HepG2 (cell line): ENCODE measurements around the gene P2RX3. TPM values are rescaled to one million over a fixed set of nuclear protein-coding genes. Genes with fewer than 3 reads are reported as not detected.
A peak's percentile ranks its signal among the peaks of the same experiment; 100 is the strongest.

Source experiments
- CBX1 ChIP-seq: IDR thresholded peaks from one replicate; pipeline ENCODE4 v1.6.1; 2016; ENCODE audit warnings: antibody characterized with exemption, low read depth
- CENPX ChIP-seq: sonication (generic); formaldehyde crosslinking; IDR thresholded peaks from 2 replicates; pipeline ENCODE4 v1.9.0; 2021; ENCODE audit warnings: mild to moderate bottlenecking, missing genetic modification reagents, moderate library complexity
- CREB1 ChIP-seq, 2 experiments: fragments of 450-650 bp in 1 of 2; IDR thresholded peaks; 2 replicates each; pipeline ENCODE4 v1.6.1; 2016 to 2017; ENCODE audit warnings: control low read depth in 1 of 2, mild to moderate bottlenecking in 1 of 2, missing compliant biosample characterization in 1 of 2, missing genetic modification characterization in 1 of 2
- DRAP1 ChIP-seq: IDR thresholded peaks from 2 replicates; pipeline ENCODE4 v1.6.1; 2016; ENCODE audit warnings: missing genetic modification reagents, missing compliant biosample characterization
- HMG20B ChIP-seq: conservative IDR thresholded peaks from 2 replicates; pipeline ENCODE4 v1.6.1; 2016; ENCODE audit warnings: missing genetic modification reagents, missing compliant biosample characterization
- KDM3A ChIP-seq: IDR thresholded peaks from 2 replicates; pipeline ENCODE4 v1.6.1; 2018; ENCODE audit warnings: low read depth, missing compliant biosample characterization
- PHF5A ChIP-seq: IDR thresholded peaks from one replicate; pipeline ENCODE4 v1.6.1; 2018; ENCODE audit warnings: low read depth, missing genetic modification reagents; ENCODE audit not compliant: unreplicated experiment
- RARA ChIP-seq: IDR thresholded peaks from 2 replicates; pipeline ENCODE4 v1.6.1; 2016; ENCODE audit warnings: missing genetic modification reagents, missing compliant biosample characterization
- RCOR2 ChIP-seq: IDR thresholded peaks from 2 replicates; pipeline ENCODE4 v1.6.1; 2016; ENCODE audit warnings: missing biosample characterization, missing genetic modification reagents
- SNRNP70 ChIP-seq: fragments of 200-400 bp; formaldehyde crosslinking; IDR thresholded peaks from 2 replicates; pipeline ENCODE4 v1.6.1; 2017; ENCODE audit warnings: mild to moderate bottlenecking, low read depth, low read length, moderate library complexity
- TBX3 ChIP-seq: fragments of 450-650 bp; IDR thresholded peaks from 2 replicates; pipeline ENCODE4 v1.6.1; 2017; ENCODE audit warnings: antibody characterized with exemption, mild to moderate bottlenecking, inconsistent platforms, borderline replicate concordance
- THAP9 ChIP-seq: sonication (generic); formaldehyde crosslinking; IDR thresholded peaks from 2 replicates; pipeline ENCODE4; 2020; ENCODE audit warnings: missing genetic modification reagents, mild to moderate bottlenecking, borderline replicate concordance
- TMF1 ChIP-seq: sonication (generic); formaldehyde crosslinking; IDR thresholded peaks from 2 replicates; pipeline ENCODE4 v1.8.1; 2022; ENCODE audit warnings: low read depth, missing genetic modification reagents
- ZNF451 ChIP-seq: sonication (generic); formaldehyde crosslinking; IDR thresholded peaks from 2 replicates; pipeline ENCODE4 v1.5.0; 2020; ENCODE audit warnings: mild to moderate bottlenecking, missing genetic modification reagents
- ZNF564 ChIP-seq: sonication (generic); formaldehyde crosslinking; IDR thresholded peaks from 2 replicates; pipeline ENCODE4 v1.8.1; 2023; ENCODE audit warnings: mild to moderate bottlenecking, missing genetic modification reagents
- ZNF784 ChIP-seq: sonication (generic); formaldehyde crosslinking; IDR thresholded peaks from 2 replicates; pipeline ENCODE4 v1.5.1; 2020; ENCODE audit warnings: missing genetic modification reagents, mild to moderate bottlenecking, borderline replicate concordance
- ZSCAN5A ChIP-seq: sonication (generic); formaldehyde crosslinking; IDR thresholded peaks from 2 replicates; pipeline ENCODE4 v1.8.0; 2022; ENCODE audit warnings: mild to moderate bottlenecking, missing genetic modification reagents, borderline replicate concordance
- polyA plus RNA-seq, 8 experiments: library from polyadenylated mRNA; depleted of rRNA in 3 of 8; stranded (reverse) in 7 of 8; unstranded in 1 of 8; fragments of >200 nt; fragmentation: Illumina TruSeq in 4 of 8; extraction: Trizol in 4 of 8; gene quantifications; 2 replicates each; pipeline versions ENCODE4 v1.2.1 to v1.2.3, GENCODE V29; 2011 to 2016; ENCODE audit warnings: low read depth in 4 of 8, missing spikeins in 1 of 8, mixed read lengths in 1 of 8; ENCODE audit not compliant: insufficient read depth in 1 of 8
- total RNA-seq, 5 experiments: library from RNA; depleted of rRNA; stranded (reverse); fragments of >200 nt; fragmentation: Illumina TruSeq; extraction: Trizol; gene quantifications; 2 replicates each; pipeline ENCODE4 v1.2.3, GENCODE V29; 2016; ENCODE audit warnings: low read depth in 1 of 5
- TF ChIP-seq, protein P1 (sequence below): sonication (generic); formaldehyde crosslinking; IDR thresholded peaks from 2 replicates; pipeline ENCODE4 v1.4.0; 2020; ENCODE audit warnings: low read depth, missing genetic modification reagents
- TF ChIP-seq, protein P2 (sequence below): sonication (generic); formaldehyde crosslinking; IDR thresholded peaks from 2 replicates; pipeline ENCODE4 v1.4.0; 2020; ENCODE audit warnings: mild to moderate bottlenecking, missing genetic modification reagents

Gene P2RX3
- total and polyA plus RNA-seq, 2 of the 13 experiments (the other 11 are each of a cell fraction or from before 2014, with no cell fraction given), result 0.08 TPM; not detected in 1

DNA sequence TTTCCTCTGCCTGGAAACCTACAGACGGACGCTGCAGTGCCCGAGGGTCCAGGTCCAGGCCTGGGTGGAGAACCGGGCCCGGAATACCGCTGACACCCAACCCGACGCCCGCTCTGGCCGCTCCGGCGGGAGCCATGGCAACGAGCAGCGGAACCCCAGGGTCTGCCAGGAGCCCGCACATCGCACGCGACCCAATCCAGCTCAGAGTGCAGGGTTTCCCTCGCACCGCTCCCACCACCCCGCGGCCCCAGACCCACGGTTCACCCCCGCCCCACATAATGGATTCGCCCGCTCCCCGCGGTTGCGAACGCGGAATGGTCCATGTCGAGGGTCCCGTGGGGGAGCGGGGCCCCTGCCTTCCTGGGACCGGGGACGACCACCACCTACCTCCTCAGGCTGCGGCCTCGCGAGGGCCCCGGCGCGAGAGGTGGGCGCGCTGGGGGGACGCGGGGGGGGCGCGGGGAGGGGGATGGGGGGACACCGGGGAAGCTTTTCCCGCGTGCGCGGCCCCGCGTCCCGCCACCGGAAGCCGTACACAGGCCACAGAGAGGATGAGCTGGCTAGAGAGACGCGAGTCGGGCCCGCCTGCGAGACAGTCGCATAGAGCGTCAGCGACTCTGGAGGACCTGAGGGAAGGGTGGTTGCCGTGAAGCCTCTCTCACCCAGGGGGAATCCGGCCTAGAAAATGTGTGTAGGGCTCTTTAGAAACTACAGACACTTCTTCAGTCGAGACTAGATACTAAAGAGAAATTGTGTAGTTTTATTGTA, 2.6 kb upstream of the P2RX3 start, which contains the start of gene SSRP1 (continued):
- TF ChIP-seq, protein P1, sequence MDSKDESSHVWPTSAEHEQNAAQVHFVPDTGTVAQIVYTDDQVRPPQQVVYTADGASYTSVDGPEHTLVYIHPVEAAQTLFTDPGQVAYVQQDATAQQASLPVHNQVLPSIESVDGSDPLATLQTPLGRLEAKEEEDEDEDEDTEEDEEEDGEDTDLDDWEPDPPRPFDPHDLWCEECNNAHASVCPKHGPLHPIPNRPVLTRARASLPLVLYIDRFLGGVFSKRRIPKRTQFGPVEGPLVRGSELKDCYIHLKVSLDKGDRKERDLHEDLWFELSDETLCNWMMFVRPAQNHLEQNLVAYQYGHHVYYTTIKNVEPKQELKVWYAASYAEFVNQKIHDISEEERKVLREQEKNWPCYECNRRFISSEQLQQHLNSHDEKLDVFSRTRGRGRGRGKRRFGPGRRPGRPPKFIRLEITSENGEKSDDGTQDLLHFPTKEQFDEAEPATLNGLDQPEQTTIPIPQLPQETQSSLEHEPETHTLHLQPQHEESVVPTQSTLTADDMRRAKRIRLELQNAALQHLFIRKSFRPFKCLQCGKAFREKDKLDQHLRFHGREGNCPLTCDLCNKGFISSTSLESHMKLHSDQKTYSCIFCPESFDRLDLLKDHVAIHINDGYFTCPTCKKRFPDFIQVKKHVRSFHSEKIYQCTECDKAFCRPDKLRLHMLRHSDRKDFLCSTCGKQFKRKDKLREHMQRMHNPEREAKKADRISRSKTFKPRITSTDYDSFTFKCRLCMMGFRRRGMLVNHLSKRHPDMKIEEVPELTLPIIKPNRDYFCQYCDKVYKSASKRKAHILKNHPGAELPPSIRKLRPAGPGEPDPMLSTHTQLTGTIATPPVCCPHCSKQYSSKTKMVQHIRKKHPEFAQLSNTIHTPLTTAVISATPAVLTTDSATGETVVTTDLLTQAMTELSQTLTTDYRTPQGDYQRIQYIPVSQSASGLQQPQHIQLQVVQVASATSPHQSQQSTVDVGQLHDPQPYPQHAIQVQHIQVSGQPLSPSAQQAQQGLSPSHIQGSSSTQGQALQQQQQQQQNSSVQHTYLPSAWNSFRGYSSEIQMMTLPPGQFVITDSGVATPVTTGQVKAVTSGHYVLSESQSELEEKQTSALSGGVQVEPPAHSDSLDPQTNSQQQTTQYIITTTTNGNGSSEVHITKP (CRISPR knock-in tag), result peak; percentile 99
- TF ChIP-seq CENPX (no peak), PHF5A (no peak), KDM3A (CRISPR knock-in tag) (peak; percentile 49; the same call in 1 of the 2 replicates), TMF1 (no peak), ZNF564 (CRISPR knock-in tag) (no peak), ZNF451 (CRISPR knock-in tag) (no peak), TBX3 (no peak), ZSCAN5A (CRISPR knock-in tag) (no peak), CREB1 (IDR thresholded peaks at IDR 0.05) (no peak), CREB1 (CRISPR knock-in tag; IDR thresholded peaks at IDR 0.05) (no peak), DRAP1 (CRISPR knock-in tag) (no peak; the same call in 1 of the 2 replicates), HMG20B (CRISPR knock-in tag) (no peak), THAP9 (CRISPR knock-in tag) (0 out of 2 replicates have a peak, but pooled peaks have one; percentile 46), SNRNP70 (no peak), RCOR2 (CRISPR knock-in tag) (no peak), RARA (CRISPR knock-in tag) (peak; percentile 29; the same call in 1 of the 2 replicates), ZNF784 (CRISPR knock-in tag) (0 out of 2 replicates have a peak, but pooled peaks have one; percentile 81), CBX1 (peak; percentile 34)
- TF ChIP-seq, protein P2, sequence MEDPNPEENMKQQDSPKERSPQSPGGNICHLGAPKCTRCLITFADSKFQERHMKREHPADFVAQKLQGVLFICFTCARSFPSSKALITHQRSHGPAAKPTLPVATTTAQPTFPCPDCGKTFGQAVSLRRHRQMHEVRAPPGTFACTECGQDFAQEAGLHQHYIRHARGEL (CRISPR knock-in tag), result no peak
